VCaP (cell line): ENCODE results near the gene STING1.

ENCODE experiments used
- H3K27ac ChIP-seq: fragments of 450-650 bp; 2 replicates; pipeline ENCODE4 v1.5.1; 2017
- TF ChIP-seq, protein P1 (sequence below): fragments of 450-650 bp; conservative IDR thresholded peaks from 2 replicates; pipeline ENCODE4 v1.5.1; 2017; ENCODE audit warnings: mild to moderate bottlenecking, moderate library complexity

STING1 gene

DNA sequence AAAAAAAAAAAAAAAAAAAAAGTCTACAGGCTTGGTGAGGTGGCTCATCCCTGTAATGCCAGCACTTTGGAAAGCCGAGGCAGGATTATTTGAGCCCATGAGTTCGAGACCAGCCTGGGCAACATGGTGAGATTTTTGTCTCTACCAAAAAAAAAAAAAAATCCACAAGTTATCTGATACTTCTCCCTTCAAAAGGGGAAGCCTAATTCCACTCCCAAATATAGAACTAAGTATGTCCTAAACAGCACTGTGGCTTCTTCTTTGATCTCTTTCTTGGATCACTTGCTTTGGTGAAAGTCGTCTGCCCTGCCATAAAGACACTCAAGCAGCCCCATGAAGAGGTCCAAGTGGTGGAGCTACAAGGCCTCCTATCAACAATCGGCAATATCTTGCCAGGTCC, 18.8 kb upstream of the STING1 start:
- TF ChIP-seq, protein P1, sequence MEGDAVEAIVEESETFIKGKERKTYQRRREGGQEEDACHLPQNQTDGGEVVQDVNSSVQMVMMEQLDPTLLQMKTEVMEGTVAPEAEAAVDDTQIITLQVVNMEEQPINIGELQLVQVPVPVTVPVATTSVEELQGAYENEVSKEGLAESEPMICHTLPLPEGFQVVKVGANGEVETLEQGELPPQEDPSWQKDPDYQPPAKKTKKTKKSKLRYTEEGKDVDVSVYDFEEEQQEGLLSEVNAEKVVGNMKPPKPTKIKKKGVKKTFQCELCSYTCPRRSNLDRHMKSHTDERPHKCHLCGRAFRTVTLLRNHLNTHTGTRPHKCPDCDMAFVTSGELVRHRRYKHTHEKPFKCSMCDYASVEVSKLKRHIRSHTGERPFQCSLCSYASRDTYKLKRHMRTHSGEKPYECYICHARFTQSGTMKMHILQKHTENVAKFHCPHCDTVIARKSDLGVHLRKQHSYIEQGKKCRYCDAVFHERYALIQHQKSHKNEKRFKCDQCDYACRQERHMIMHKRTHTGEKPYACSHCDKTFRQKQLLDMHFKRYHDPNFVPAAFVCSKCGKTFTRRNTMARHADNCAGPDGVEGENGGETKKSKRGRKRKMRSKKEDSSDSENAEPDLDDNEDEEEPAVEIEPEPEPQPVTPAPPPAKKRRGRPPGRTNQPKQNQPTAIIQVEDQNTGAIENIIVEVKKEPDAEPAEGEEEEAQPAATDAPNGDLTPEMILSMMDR, result no peak
- H3K27ac ChIP-seq, result no peak overlapping the region

GRCh38 chr5:139495638-139496435, 13.3 kb upstream of the STING1 start:
- no peak overlapping the region for H3K27ac ChIP-seq
- TF ChIP-seq, protein P1, result no peak

DNA sequence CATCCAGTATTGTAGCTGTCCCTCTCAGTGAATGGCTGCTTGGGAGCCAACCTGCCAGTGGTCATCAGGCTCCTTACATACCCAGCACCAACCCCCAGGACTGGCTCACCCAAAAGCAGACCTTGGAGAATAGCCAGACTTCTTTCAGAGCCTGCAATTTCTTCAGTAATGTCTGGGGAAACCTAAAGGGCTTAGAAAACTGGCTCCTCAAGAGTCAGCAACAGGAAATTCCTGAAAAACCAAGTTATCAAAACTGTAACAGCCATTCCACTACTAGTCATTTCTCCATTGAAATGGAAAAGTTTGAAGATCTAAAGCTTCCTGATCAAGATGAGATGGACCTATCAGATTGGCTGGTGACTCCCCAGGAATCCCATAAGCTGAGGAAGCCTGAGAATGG, 12.3 kb upstream of the STING1 start:
- TF ChIP-seq, protein P1, result no peak
- H3K27ac ChIP-seq, result no peak overlapping the region

DNA sequence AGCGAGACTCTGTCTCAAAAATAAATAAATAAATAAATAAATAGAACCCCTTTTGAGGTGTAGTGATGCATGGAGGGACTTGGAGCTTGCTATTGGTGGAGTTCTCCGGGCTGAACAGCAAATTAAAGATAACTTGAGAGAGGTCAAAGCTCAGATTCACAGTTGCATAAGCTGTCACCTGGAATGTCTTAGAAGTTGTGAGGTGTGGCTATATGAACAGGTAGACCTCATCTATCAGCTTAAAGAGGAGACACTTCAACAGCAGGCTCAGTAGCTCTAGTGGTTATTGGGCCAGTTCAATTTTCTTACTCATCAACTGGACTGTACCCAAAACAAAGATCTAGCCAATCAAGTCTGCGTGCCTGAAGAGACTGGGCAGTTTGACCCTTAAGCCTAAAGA, 11.7 kb upstream of the STING1 start:
- TF ChIP-seq, protein P1, result no peak
- H3K27ac ChIP-seq, result no peak overlapping the region

DNA sequence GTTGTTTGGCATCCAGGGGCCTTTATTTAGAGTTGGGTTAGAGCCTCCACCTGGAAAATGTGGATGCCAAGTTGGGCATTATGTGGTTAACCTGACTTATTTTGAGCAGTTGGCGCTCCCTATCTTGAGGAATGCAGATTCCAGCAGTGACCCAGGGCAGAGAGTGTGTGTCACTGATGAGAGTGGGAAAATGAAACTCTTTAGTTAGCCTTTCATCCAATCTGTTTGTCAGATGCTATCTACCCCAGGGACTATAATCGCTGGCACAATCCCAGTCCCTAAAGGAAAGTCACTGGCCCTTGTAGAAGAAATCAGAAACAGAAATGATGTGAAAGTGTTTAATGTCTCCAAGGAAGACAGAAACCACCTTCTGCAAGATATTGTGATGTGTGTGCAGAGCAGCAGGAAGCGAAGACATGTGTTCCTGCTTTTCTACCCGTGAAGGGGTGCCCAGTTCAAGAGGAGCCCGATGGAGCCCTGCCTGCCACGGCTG, 10.2 kb upstream of the STING1 start:
- TF ChIP-seq, protein P1, result no peak

GRCh38 chr5:139488260-139488659, 5.7 kb upstream of the STING1 start:
- TF ChIP-seq, protein P1, result no peak

More for the DNA sequence above, 10.2 kb upstream of the STING1 start:
- no peak overlapping the region for H3K27ac ChIP-seq

GRCh38 chr5:139486201-139486600, 3.6 kb upstream of the STING1 start:
- H3K27ac ChIP-seq, result no peak overlapping the region
- TF ChIP-seq, protein P1, result no peak

More at GRCh38 chr5:139488260-139488659, 5.7 kb upstream of the STING1 start:
- H3K27ac ChIP-seq, result no peak overlapping the region

GRCh38 chr5:139482890-139483208, 291 bp upstream of the STING1 start:
- H3K27ac ChIP-seq, result peak overlapping the region; percentile 71
